HepG2 (cell line): Measurements from ENCODE around the gene PLEKHA5. TPM values are rescaled to one million over a fixed set of nuclear protein-coding genes. Genes with fewer than 3 reads are reported as not detected.
A peak's percentile ranks its signal among the peaks of the same experiment; 100 is the strongest.

Experiments
- ATAC-seq: fragments of 200-7000 bp; cut with Tn5 transposase; 3 replicates; pipeline ENCODE4 v1.9.1; 2020; ENCODE audit warnings: mild to moderate bottlenecking, moderate library complexity
- BruUV-seq: library from RNA; stranded (reverse); fragments of 400-500 nt; replicated peaks from 2 replicates; lab custom pipeline; 2021; lab: Mats Ljungman, UMichigan
- CTCF ChIA-PET: fragments of 300-600 bp; formaldehyde crosslinking; extraction: SDS; loops from one replicate; lab custom pipeline; 2021; ENCODE audit warnings: low total read pairs, inconsistent platforms, low intra/inter-chr PET ratio; lab: Yijun Ruan, JAX
- POLR2A ChIA-PET: fragments of 350-600 bp; sonication (Branson Sonifier 250); formaldehyde crosslinking; loops from one replicate; lab custom pipeline; 2020; ENCODE audit warnings: antibody characterized with exemption, inconsistent platforms; lab: Yijun Ruan, JAX
- DNase-seq: peaks from one replicate; pipeline ENCODE4 v3.0.0-alpha.2; 2015; ENCODE audit warnings: low spot score
- FAIRE-seq: peaks from 3 replicates; lab custom pipeline; 2011; peaks lifted over from hg19 to GRCh38; lab: Jason Lieb, UNC
- H2AFZ ChIP-seq: one replicate; pipeline ENCODE4 v1.6.1; 2011; ENCODE audit warnings: low read length, inconsistent platforms
- H3K27ac ChIP-seq: fragments of 300-600 bp; 3 replicates; pipeline ENCODE4 v1.8.0; 2011; ENCODE audit warnings: mixed run types, mild to moderate bottlenecking, mixed read lengths, low read length, inconsistent platforms; ENCODE audit not compliant: insufficient read depth; ENCODE audit errors: extremely low read length
- H3K27me3 ChIP-seq, 2 experiments: fragments of 200-600 bp in 1 of 2; 2 replicates in 1 of 2; 3 replicates in 1 of 2; pipeline versions ENCODE4 v1.6.0 to v1.8.0; 2011; ENCODE audit warnings: low read length in 2 of 2, mild to moderate bottlenecking in 2 of 2, moderate library complexity in 2 of 2, inconsistent platforms in 1 of 2; ENCODE audit not compliant: insufficient read depth in 2 of 2, control insufficient read depth in 1 of 2
- H3K36me3 ChIP-seq, 2 experiments: fragments of 200-600 bp in 1 of 2; replicated peaks in 1 of 2; 2 replicates in 1 of 2; 3 replicates in 1 of 2; pipeline versions ENCODE4 v1.5.1 to v1.8.0; 2011; ENCODE audit warnings: low read length in 2 of 2, inconsistent platforms in 1 of 2; ENCODE audit not compliant: insufficient read depth in 2 of 2, control insufficient read depth in 1 of 2
- H3K4me1 ChIP-seq: 2 replicates; pipeline ENCODE4 v1.5.1; 2012; ENCODE audit warnings: low read length, inconsistent platforms; ENCODE audit not compliant: insufficient read depth
- H3K4me2 ChIP-seq: 2 replicates; pipeline ENCODE4 v1.6.0; 2011; ENCODE audit warnings: low read depth, low read length, inconsistent platforms
- H3K4me3 ChIP-seq, 3 experiments: fragments of 200-600 bp in 1 of 3; sonication (generic), shearing (Covaris generic) in 1 of 3; replicated peaks in 1 of 3; 2 replicates each; pipeline ENCODE4 v1.5.1; 2011 to 2016; ENCODE audit warnings: low read length in 3 of 3, inconsistent platforms in 2 of 3, low read depth in 2 of 3, mild to moderate bottlenecking in 2 of 3, control low read depth in 1 of 3, mixed read lengths in 1 of 3; ENCODE audit not compliant: insufficient read depth in 1 of 3
- H3K79me2 ChIP-seq: one replicate; pipeline ENCODE4 v1.6.1; 2011; ENCODE audit warnings: low read length, inconsistent platforms; ENCODE audit not compliant: insufficient read depth
- H3K9ac ChIP-seq: 2 replicates; pipeline ENCODE4 v1.6.0; 2011; ENCODE audit warnings: mild to moderate bottlenecking, low read depth, low read length, inconsistent platforms; ENCODE audit not compliant: insufficient read depth
- H3K9me3 ChIP-seq: 2 replicates; pipeline ENCODE4 v1.5.1; 2012; ENCODE audit warnings: mild to moderate bottlenecking, low read length
- H4K20me1 ChIP-seq: 2 replicates; pipeline ENCODE4 v1.6.0; 2011; ENCODE audit warnings: inconsistent platforms, mild to moderate bottlenecking, low read length, moderate library complexity; ENCODE audit not compliant: insufficient read depth
- CEBPG ChIP-seq: IDR thresholded peaks from 2 replicates; pipeline ENCODE4 v1.6.1; 2016
- MAFF ChIP-seq: IDR thresholded peaks from 2 replicates; pipeline ENCODE4 v1.6.1; 2011; ENCODE audit warnings: low read depth, low read length, improper control_type of control experiment
- MAFK ChIP-seq, 2 experiments: IDR thresholded peaks in 1 of 2; conservative IDR thresholded peaks in 1 of 2; 2 replicates each; pipeline ENCODE4 v1.6.1; 2011; ENCODE audit warnings: improper control_type of control experiment in 2 of 2, low read length in 2 of 2
- ZNF501 ChIP-seq: sonication (generic); formaldehyde crosslinking; IDR thresholded peaks from 2 replicates; pipeline ENCODE4 v1.5.1; 2020; ENCODE audit warnings: mild to moderate bottlenecking, moderate library complexity, missing genetic modification reagents
- ZNF713 ChIP-seq: sonication (generic); formaldehyde crosslinking; IDR thresholded peaks from 2 replicates; pipeline ENCODE4 v1.4.0; 2020; ENCODE audit warnings: mild to moderate bottlenecking, missing genetic modification reagents
- WGBS: methylation state at CpG from one replicate; pipeline ENCODE4 v1.1.6; 2017; ENCODE audit warnings: low lambda C conversion rate; 5-methylcytosine and 5-hydroxymethylcytosine counted together
- in situ Hi-C: cut with HindIII; loops from 2 replicates; pipeline ENCODE4 v1.10.0; 2017; ENCODE audit warnings: low pct_unique_long_range_greater_than_20kb; ENCODE audit not compliant: extremely low pct_ligation_motif_present
- intact Hi-C: fragments of 100-400 bp; cut with micrococcal nuclease; formaldehyde crosslinking; loops from one replicate; pipeline ENCODE4 v1.10.0; 2022; ENCODE audit not compliant: unreplicated experiment
- polyA plus RNA-seq, 8 experiments: library from polyadenylated mRNA; depleted of rRNA in 3 of 8; stranded (reverse) in 7 of 8; unstranded in 1 of 8; fragments of >200 nt; fragmentation: Illumina TruSeq in 4 of 8; extraction: Trizol in 4 of 8; gene quantifications; 2 replicates each; pipeline versions ENCODE4 v1.2.1 to v1.2.3, GENCODE V29; 2011 to 2016; ENCODE audit warnings: low read depth in 4 of 8, missing spikeins in 1 of 8, mixed read lengths in 1 of 8; ENCODE audit not compliant: insufficient read depth in 1 of 8
- total RNA-seq, 5 experiments: library from RNA; depleted of rRNA; stranded (reverse); fragments of >200 nt; fragmentation: Illumina TruSeq; extraction: Trizol; gene quantifications; 2 replicates each; pipeline ENCODE4 v1.2.3, GENCODE V29; 2016; ENCODE audit warnings: low read depth in 1 of 5

The PLEKHA5 gene
- total and polyA plus RNA-seq, 2 of the 13 experiments (the other 11 are each of a cell fraction or from before 2014, with no cell fraction given) = 4.2 to 15.4 TPM

DNA sequence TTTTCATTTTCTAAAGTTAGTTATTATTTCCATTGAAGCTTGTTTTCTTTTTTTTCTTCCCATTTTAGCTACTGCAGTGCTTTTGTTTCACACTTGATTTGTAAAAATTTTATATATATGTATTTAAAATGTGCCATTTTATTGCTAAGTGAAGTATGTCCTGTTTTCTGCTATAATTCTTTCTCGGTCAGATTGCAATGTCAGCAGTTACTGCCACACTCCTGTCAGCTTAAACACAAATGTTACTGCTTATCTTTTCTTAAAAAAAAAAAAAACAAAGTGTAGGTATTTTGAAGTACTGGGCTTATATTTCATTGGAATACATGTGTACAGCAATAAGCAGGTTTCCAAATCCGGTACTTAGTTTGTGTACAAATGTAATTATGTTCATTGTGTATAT lies 246.4 kb downstream of the PLEKHA5 start:
- BruUV-seq = no TSS peak
- Histone ChIP-seq H3K27ac (no peak overlapping the region), H3K79me2 (no peaks in the 10 kb centered on the region), H3K9ac (no peak overlapping the region), H3K27me3 (no peaks in the 10 kb centered on the region), H2AFZ (no peak overlapping the region), H3K4me2 (no peak overlapping the region), H3K4me3 (no peak overlapping the region), H3K9me3 (no peaks in the 10 kb centered on the region), H4K20me1 (no peaks in the 10 kb centered on the region), H3K36me3 (peaks cover 0 to 3% of the 10 kb centered on the region in 2 experiments; a peak in 2 of 5 replicates), H3K4me1 (no peaks in the 10 kb centered on the region)
- intact Hi-C loops (no loop called here), in situ Hi-C loops (no loop called here)
- 93% methylated on average over 2 of the region's 2 CpGs for WGBS
- ATAC-seq (no peak), DNase-seq (no peak), FAIRE-seq (no peak)
- ChIA-PET POLR2A (no interaction called here), CTCF (no interaction called here)
- peak; percentile 77 to 94 for TF ChIP-seq MAFK (conservative IDR thresholded peaks at IDR 0.05 in 1 of 2, IDR thresholded peaks at IDR 0.05 in 1 of 2; ENCODE audit: low read length in 2 of 2)
- no peak for TF ChIP-seq ZNF501
- TF ChIP-seq MAFF = peak; percentile 87
- no peak for TF ChIP-seq ZNF713 (CRISPR knock-in tag)

DNA sequence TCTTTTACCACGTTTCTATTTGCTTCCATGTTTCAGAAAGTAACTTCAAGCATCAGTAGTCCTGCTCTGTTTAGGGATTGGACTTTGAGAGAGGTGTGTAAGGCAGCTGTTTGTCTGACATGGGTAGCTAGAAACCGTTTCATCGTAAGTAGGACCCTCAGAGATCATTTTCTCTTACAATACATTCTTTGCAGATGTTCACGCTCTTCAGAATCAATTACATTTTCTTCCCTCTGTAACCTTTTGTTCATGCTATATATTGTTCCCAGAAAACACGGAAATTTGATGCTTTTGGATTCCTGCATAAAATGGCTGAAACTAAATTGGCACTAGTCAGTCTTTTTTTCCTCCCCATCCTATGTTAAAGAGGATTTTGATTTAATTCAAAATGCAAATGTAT lies 247.2 kb downstream of the PLEKHA5 start:
- Histone ChIP-seq H3K27ac (no peak overlapping the region), H4K20me1 (no peaks in the 10 kb centered on the region), H3K79me2 (no peaks in the 10 kb centered on the region), H3K9me3 (no peaks in the 10 kb centered on the region), H3K36me3 (no peaks in the 10 kb centered on the region), H2AFZ (no peak overlapping the region), H3K27me3 (no peaks in the 10 kb centered on the region), H3K9ac (no peak overlapping the region), H3K4me2 (no peak overlapping the region), H3K4me3 (no peak overlapping the region), H3K4me1 (no peaks in the 10 kb centered on the region)
- intact Hi-C loops = no loop called here
- TF ChIP-seq CEBPG (CRISPR knock-in tag) = no peak
- ChIA-PET POLR2A (no interaction called here), CTCF (no interaction called here)
- no peak for DNase-seq
- BruUV-seq = no TSS peak
- in situ Hi-C loops = no loop called here
- ATAC-seq = no peak
- WGBS = 91% methylated on average over 5 of the region's 5 CpGs
- FAIRE-seq = no peak
